ENCODE data around the gene ACOT9.
"Not testable (repeated sequence)": the region's sequence is repeated elsewhere in the genome, so short reads cannot be mapped to it uniquely, and the experiment has no call there.

Gene ACOT9

GRCh38 chrX:23742697-23743622 lies at the start of gene ACOT9:
Gene ACOT9, minus strand, starts transcription at chrX:23743276. Its CDS starts 132 bp downstream, at chrX:23743144.
- DNase-seq (ENCODE audit: low spot score): peak; percentile 61

GRCh38 chrX:23790155-23790497 lies 47.0 kb upstream of the ACOT9 start:
- no peak for DNase-seq (ENCODE audit: low spot score)

- DNase-seq (ENCODE audit: low spot score): no peak
Observed at GRCh38 chrX:23789386-23790154, 46.5 kb upstream of the ACOT9 start.

- DNase-seq (ENCODE audit: low spot score): no peak
Observed at GRCh38 chrX:23788946-23789345, 45.9 kb upstream of the ACOT9 start.

GRCh38 chrX:23788521-23788920 lies 45.4 kb upstream of the ACOT9 start:
- DNase-seq (ENCODE audit: low spot score): no peak

- no peak for DNase-seq (ENCODE audit: low spot score)
Observed at GRCh38 chrX:23787745-23788118, 44.7 kb upstream of the ACOT9 start.

- no peak for DNase-seq (ENCODE audit: low spot score)
Observed at GRCh38 chrX:23786268-23786815, 43.3 kb upstream of the ACOT9 start.

GRCh38 chrX:23785580-23785979 lies 42.5 kb upstream of the ACOT9 start:
- no peak for DNase-seq (ENCODE audit: low spot score)

GRCh38 chrX:23784470-23785331 lies 41.6 kb upstream of the ACOT9 start:
- DNase-seq (ENCODE audit: low spot score): no peak

GRCh38 chrX:23783589-23784469 lies 40.8 kb upstream of the ACOT9 start:
- no peak for DNase-seq (ENCODE audit: low spot score)

- peak; percentile 94 for DNase-seq (ENCODE audit: low spot score)
Observed at GRCh38 chrX:23782863-23783588, 40.0 kb upstream of the ACOT9 start, which contains the start of gene SAT1. Gene SAT1, plus strand, starts transcription at chrX:23783173. Its CDS starts 179 bp downstream, at chrX:23783352.

GRCh38 chrX:23782455-23782854 lies 39.4 kb upstream of the ACOT9 start:
- DNase-seq (ENCODE audit: low spot score): no peak

- no peak for DNase-seq (ENCODE audit: low spot score)
Observed at GRCh38 chrX:23779025-23779424, 35.9 kb upstream of the ACOT9 start.

- no peak for DNase-seq (ENCODE audit: low spot score)
Observed at GRCh38 chrX:23776363-23776762, 33.3 kb upstream of the ACOT9 start.

- no peak for DNase-seq (ENCODE audit: low spot score)
Observed at GRCh38 chrX:23773601-23774175, 30.6 kb upstream of the ACOT9 start.

- DNase-seq (ENCODE audit: low spot score): not testable (repeated sequence)
Observed at GRCh38 chrX:23771086-23771485, 28.0 kb upstream of the ACOT9 start.

GRCh38 chrX:23770142-23770541 lies 27.1 kb upstream of the ACOT9 start:
- no peak for DNase-seq (ENCODE audit: low spot score)

- DNase-seq (ENCODE audit: low spot score): no peak
Observed at GRCh38 chrX:23766650-23767551, 23.8 kb upstream of the ACOT9 start.

GRCh38 chrX:23765868-23766267 lies 22.8 kb upstream of the ACOT9 start:
- no peak for DNase-seq (ENCODE audit: low spot score)
